GM21381 (cell line): ENCODE data around the gene HBQ1.
"Not testable (repeated sequence)": the region's sequence is repeated elsewhere in the genome, so short reads cannot be mapped to it uniquely, and the experiment has no call there.

Source experiments
- ATAC-seq: cut with Tn5 transposase; IDR thresholded peaks from one replicate; pipeline ENCODE4 v1.9.1; 2021; ENCODE audit warnings: mild to moderate bottlenecking, moderate library complexity; ENCODE audit not compliant: unreplicated experiment

Gene HBQ1

DNA sequence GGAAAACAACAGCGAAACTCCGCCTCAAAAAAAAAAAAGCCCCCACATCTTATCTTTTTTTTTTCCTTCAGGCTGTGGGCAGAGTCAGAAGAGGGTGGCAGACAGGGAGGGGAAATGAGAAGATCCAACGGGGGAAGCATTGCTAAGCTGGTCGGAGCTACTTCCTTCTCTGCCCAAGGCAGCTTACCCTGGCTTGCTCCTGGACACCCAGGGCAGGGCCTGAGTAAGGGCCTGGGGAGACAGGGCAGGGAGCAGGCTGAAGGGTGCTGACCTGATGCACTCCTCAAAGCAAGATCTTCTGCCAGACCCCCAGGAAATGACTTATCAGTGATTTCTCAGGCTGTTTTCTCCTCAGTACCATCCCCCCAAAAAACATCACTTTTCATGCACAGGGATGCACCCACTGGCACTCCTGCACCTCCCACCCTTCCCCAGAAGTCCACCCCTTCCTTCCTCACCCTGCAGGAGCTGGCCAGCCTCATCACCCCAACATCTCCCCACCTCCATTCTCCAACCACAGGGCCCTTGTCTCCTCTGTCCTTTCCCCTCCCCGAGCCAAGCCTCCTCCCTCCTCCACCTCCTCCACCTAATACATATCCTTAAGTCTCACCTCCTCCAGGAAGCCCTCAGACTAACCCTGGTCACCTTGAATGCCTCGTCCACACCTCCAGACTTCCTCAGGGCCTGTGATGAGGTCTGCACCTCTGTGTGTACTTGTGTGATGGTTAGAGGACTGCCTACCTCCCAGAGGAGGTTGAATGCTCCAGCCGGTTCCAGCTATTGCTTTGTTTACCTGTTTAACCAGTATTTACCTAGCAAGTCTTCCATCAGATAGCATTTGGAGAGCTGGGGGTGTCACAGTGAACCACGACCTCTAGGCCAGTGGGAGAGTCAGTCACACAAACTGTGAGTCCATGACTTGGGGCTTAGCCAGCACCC lies 5.0 kb upstream of the HBQ1 start:
- ATAC-seq, result no peak

DNA sequence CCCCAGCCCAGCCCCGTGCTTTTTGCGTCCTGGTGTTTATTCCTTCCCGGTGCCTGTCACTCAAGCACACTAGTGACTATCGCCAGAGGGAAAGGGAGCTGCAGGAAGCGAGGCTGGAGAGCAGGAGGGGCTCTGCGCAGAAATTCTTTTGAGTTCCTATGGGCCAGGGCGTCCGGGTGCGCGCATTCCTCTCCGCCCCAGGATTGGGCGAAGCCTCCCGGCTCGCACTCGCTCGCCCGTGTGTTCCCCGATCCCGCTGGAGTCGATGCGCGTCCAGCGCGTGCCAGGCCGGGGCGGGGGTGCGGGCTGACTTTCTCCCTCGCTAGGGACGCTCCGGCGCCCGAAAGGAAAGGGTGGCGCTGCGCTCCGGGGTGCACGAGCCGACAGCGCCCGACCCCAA lies 4.3 kb upstream of the HBQ1 start:
- ATAC-seq, result not testable (repeated sequence)

DNA sequence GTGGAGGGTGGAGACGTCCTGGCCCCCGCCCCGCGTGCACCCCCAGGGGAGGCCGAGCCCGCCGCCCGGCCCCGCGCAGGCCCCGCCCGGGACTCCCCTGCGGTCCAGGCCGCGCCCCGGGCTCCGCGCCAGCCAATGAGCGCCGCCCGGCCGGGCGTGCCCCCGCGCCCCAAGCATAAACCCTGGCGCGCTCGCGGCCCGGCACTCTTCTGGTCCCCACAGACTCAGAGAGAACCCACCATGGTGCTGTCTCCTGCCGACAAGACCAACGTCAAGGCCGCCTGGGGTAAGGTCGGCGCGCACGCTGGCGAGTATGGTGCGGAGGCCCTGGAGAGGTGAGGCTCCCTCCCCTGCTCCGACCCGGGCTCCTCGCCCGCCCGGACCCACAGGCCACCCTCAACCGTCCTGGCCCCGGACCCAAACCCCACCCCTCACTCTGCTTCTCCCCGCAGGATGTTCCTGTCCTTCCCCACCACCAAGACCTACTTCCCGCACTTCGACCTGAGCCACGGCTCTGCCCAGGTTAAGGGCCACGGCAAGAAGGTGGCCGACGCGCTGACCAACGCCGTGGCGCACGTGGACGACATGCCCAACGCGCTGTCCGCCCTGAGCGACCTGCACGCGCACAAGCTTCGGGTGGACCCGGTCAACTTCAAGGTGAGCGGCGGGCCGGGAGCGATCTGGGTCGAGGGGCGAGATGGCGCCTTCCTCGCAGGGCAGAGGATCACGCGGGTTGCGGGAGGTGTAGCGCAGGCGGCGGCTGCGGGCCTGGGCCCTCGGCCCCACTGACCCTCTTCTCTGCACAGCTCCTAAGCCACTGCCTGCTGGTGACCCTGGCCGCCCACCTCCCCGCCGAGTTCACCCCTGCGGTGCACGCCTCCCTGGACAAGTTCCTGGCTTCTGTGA lies 3.5 kb upstream of the HBQ1 start, which contains the start of gene HBA1:
TSS of gene HBA1 (plus strand) at position 204 of the 906 bp plus-strand sequence. CDS start at position 241, 37 bp downstream.
- not testable (repeated sequence) for ATAC-seq

DNA sequence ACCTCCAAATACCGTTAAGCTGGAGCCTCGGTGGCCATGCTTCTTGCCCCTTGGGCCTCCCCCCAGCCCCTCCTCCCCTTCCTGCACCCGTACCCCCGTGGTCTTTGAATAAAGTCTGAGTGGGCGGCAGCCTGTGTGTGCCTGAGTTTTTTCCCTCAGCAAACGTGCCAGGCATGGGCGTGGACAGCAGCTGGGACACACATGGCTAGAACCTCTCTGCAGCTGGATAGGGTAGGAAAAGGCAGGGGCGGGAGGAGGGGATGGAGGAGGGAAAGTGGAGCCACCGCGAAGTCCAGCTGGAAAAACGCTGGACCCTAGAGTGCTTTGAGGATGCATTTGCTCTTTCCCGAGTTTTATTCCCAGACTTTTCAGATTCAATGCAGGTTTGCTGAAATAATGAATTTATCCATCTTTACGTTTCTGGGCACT lies 2.9 kb upstream of the HBQ1 start:
- no peak for ATAC-seq

DNA sequence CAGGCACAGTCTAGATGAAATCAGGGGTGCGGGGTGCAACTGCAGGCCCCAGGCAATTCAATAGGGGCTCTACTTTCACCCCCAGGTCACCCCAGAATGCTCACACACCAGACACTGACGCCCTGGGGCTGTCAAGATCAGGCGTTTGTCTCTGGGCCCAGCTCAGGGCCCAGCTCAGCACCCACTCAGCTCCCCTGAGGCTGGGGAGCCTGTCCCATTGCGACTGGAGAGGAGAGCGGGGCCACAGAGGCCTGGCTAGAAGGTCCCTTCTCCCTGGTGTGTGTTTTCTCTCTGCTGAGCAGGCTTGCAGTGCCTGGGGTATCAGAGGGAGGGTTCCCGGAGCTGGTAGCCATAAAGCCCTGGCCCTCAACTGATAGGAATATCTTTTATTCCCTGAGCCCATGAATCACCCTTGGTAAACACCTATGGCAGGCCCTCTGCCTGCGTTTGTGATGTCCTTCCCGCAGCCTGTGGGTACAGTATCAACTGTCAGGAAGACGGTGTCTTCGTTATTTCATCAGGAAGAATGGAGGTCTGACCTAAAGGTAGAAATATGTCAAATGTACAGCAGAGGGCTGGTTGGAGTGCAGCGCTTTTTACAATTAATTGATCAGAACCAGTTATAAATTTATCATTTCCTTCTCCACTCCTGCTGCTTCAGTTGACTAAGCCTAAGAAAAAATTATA lies 2.1 kb upstream of the HBQ1 start:
- no peak for ATAC-seq

DNA sequence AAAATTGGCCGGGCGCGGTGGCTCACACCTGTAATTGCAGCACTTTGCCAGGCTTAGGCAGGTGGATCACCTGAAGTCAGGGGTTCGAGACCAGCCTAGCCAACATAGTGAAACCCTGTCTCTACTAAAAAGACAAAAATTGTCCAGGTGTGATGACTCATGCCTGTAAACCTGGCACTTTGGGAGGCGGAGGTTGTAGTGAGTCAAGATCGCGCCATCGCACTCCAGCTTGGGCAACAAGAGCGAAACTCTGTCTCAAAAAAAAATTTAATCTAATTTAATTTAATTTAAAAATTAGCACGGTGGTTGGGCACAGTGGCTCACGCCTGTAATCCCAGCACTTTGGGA lies 1.6 kb upstream of the HBQ1 start:
- ATAC-seq, result no peak

DNA sequence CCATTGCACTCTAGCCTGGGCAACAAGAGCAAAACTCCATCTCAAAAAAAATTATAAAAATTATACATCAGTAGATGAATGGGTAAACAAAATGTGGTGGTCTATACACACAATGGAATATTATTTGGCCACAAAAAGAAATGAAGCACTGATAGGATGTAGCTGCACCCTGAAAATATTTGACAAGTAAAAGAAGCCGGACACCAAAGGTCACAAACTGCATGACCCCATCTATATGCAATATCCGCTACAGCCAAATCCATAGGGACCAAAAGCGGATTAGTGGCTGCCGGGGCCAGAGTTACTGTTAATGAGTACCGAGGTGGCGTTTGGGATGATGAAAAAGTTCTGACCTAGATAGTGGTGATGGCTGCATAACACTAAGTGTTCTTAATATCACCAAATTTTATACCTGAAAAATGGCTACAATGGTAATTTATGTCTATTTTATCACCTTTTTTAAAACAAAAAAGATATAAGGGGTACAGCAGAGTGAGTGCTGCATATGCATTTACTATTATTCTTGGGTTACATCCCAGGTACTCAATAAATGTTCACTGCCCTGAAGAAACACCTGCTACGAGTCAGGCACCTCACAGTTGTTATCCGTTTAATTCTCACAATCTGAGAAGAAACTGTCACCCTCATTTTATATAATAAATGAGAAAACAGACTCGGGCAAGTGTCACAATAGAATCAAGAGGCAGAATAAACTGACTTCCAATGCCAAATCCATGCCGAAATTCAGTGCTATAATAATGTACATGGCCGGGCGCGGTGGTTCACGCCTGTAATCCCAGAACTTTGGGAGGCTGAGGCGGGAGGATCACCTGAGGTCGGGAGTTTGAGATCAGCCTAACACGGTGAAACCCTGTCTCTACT lies 807 bp upstream of the HBQ1 start:
- ATAC-seq, result no peak

DNA sequence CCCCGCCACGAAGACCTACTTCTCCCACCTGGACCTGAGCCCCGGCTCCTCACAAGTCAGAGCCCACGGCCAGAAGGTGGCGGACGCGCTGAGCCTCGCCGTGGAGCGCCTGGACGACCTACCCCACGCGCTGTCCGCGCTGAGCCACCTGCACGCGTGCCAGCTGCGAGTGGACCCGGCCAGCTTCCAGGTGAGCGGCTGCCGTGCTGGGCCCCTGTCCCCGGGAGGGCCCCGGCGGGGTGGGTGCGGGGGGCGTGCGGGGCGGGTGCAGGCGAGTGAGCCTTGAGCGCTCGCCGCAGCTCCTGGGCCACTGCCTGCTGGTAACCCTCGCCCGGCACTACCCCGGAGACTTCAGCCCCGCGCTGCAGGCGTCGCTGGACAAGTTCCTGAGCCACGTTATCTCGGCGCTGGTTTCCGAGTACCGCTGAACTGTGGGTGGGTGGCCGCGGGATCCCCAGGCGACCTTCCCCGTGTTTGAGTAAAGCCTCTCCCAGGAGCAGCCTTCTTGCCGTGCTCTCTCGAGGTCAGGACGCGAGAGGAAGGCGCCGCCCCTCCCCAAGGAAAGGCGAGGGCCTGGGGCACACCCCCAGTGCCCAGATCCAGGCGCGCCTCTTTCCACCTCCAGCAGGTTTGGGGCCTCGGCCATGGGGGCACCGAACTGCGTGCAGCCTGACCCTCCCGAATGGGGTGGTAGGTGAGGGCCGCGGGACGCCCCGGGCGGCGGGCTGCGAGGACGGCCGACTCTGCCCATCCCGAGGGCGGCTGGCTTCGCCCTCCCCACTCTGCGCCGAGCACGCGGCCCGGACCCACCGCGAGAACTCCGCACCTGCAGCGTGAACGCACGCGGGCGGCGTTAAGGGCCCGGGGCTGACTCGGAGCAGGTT lies 664 bp downstream of the HBQ1 start:
- ATAC-seq, result no peak

DNA sequence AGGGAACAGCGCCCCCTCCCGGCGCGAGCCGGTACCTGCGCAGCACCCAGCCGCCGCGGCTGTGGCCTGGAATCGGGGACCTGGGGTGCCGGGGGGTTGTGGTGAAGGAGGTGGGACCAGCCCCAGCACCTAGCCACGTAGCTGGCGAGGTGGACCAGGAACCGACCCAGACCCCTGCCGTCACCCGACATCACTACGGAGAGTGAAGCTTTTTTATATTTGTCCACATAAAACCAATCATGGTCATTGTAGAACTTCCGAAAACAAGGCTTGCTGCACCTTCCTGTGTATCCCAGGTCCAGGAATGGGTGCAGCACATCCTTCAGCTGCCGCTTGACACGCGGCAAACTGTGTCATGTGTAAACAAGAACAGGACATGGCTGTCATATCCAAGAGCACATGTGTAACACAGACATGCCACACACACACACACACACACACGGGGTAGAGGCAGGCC lies 1.3 kb downstream of the HBQ1 start:
- ATAC-seq, result no peak

DNA sequence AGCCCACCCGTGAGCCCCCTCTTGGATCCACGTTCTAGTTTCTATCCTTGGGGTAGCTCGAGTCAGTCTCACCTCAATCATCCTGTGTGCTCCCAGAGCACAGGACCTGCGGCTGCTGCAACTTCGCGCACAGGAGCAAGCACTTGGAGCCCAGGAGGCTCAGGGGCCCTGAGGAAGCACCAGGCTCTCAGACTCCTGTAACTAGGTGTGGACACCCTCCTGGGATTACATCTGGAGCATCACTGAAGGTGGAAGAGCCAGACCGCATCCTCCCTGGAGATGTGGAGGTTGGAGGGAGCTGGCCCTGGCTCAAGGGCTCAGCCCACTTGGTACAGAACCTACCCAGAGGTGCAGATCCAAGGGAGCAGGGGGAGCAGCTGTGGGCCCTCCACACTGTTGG lies 2.7 kb downstream of the HBQ1 start:
- no peak for ATAC-seq

DNA sequence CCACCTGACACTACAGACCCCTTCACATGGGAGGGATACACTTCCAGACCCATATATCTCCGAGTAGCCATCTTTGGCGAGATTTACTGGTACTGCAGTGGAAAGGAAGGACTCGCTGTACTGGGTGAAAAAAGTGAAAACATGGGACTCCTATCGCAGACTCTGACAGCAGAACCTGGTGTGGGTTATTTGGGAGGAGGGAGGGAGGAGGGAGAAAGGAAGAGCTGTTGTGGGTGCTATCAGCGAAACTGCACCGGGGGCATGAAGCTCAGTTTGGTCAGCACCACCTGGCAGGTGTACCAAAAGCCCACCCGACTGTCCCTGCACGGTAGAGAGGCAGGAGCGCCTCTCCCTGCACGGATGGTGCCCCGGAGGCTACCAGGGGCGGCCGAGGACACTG lies 5.0 kb downstream of the HBQ1 start:
- no peak for ATAC-seq

DNA sequence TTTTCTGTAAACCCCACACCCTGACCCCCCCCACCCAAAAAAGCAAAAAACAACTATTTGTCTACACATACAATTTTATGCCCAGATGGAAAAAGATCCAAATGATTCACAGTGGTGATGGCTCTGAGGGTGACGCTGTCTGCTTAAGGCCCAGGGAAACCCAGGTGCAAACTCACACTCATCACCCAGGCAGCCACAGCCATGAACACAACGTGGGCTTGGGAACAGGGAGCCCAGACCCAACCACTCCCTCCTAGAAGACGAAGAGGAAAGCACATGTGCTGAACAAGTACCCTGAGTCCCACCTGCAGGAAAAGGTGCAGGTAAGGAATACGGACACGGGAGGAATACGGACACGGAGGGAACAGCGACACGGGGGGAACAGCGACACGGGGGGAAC lies 5.4 kb downstream of the HBQ1 start:
- ATAC-seq, result no peak

DNA sequence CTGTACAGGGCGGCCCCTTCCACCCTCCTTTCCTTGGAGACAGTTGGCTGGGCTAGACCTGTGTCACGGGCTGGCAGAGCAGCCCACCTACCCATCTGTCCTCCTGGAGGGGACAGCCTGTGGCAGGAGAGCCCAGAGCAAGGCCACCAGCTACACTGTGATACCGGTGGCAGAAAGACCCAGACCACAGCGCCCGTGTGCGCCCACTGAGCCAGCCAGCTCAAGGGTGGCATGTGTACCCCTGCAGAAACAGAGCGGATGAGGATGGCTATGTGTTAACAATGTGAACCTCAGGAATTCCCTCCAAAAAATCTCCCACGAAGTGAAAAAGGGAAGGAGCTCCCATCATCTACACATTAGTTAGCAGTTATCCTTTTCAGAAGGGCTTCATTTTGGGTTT lies 7.1 kb downstream of the HBQ1 start:
- no peak for ATAC-seq

DNA sequence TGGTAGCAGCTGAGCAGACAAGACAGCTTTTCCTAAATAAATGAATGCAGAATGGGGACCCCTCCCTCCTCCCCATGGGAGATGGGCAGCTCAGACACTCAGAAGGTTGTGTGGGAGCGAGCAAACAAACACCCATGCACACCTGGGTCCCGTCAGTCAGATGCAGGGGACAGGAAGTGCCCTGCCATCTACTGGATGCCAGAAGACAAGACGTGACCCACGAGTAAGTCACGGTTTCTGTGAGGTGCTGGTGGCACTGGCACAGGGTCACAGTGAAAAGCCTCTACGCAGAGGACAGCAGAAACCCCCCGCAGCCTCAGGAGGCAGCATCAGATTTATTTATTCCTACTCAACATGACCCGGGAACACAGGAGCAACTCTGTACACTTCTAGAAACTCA lies 8.4 kb downstream of the HBQ1 start:
- ATAC-seq, result no peak

DNA sequence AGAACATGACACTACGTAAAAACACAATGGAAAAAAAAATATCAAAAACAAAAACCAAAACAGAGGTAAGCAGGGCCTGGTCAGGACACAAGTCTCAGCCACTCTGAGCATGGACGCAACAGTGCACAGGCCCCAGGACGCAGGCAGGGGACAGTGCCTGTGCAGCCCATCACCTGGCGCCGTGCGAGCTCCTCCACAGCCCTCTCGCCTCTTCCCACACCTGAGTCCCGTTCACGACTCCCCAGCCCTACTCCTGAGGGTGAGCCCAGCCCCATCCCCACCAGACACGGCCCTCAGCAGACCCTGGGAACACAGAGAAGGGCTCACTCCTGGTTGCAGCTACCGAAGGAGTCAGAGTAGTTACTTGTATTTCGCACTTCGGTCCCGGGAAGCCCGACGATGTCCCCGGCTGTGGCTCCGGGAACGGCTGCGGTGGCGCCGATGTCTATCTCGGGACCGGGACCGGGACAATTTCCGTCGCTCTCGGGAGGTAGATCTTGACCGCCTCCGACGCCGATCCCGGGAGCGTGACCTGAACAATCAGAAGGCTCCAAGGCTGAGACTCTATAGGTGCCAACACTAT lies 9.4 kb downstream of the HBQ1 start:
- no peak for ATAC-seq

DNA sequence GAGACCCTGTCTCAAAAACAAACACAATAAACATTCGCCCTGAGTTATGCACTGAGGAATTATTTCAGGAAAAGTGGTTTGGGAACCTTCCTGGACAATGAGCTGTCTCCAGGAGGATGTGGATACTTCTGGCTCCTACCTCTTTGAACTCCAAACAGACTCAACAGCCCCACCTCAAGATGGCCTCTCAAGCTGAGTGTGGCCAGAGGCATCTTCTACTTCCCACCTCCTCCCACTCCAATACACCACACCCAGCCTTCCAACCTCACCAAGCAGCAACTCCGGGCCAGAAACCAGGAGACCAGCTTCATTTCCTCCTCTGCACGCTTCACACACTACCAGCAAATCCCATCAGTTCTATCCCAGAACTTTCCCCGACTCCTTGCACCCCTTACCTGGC lies 11.6 kb downstream of the HBQ1 start:
- ATAC-seq, result no peak

DNA sequence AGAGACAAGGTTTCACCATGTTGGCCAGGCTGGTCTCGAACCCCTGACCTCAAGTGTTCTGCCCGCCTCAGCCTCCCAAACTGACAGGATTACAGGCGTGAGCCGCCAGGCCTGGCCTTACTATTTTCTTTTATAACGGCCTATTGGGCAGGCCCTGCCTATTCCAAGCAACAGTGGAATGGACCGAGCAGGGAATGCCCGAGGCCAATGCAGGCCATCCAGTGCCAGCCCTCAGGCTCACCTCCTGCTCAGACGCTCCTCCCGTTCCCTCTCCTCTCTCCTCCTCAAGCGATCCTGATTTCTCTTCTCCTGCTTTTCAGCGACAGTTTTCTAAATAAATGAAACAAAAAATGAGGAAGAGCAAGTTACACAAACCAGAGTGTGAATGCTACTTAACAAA lies 12.4 kb downstream of the HBQ1 start:
- no peak for ATAC-seq

DNA sequence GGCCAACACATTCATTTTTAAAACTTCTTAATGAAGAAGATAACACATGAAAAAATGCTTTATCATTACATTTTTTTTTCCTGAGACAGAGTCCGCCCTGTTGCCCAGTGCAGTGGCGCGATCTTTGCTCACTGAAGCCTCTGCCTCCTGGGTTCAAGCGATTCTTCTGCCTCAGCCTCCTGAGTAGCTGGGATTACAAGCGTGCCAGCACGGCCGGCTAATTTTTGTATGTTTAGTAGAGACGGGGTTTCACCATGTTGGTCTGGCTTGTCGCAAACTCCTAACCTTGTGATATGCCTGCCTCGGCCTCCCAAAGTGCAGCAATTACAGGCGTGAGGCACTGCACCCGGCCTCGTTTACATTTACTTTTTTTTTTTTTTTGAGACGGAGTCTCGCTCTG lies 13.2 kb downstream of the HBQ1 start:
- ATAC-seq, result no peak

DNA sequence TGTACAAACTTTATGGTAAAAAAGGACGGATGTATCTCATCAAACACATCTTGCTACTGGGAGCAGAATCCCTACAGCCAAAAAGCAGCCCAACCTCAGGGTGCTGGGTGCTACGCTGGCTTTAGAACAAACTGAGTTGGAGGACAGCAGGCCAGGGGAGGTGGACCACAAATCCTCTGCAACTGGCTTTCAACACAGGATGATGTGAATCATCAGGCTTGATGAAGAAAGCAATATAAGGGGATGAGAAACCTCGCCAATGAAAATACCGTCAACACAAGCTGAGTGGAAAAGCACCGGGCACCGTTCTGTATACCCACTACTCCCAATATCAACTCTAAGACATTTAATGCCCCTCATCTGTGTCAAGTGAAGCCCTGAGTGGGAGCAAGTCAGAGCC lies 14.3 kb downstream of the HBQ1 start:
- no peak for ATAC-seq
